Mesodermal cell (in vitro differentiated cells): ENCODE results near the gene RAPGEF1.

Experiments
- H3K27ac ChIP-seq: 2 replicates; pipeline ENCODE4 v1.7.0; 2013; ENCODE audit warnings: mild to moderate bottlenecking, low read depth, low read length, moderate library complexity; ENCODE audit not compliant: severe bottlenecking
- H3K36me3 ChIP-seq: 2 replicates; pipeline ENCODE4 v1.7.1; 2013; ENCODE audit warnings: mild to moderate bottlenecking, low read length, moderate library complexity; ENCODE audit not compliant: control insufficient read depth, insufficient read depth
- H3K4me1 ChIP-seq: one replicate; pipeline ENCODE4 v1.7.1; 2013; ENCODE audit warnings: mild to moderate bottlenecking, low read length; ENCODE audit not compliant: insufficient read depth, control insufficient read depth, poor library complexity, severe bottlenecking
- H3K4me3 ChIP-seq: 2 replicates; pipeline ENCODE4 v1.7.0; 2013; ENCODE audit warnings: low read length, control low read depth, mild to moderate bottlenecking; ENCODE audit not compliant: insufficient read depth, poor library complexity, severe bottlenecking; ENCODE audit errors: extremely low read depth
- H3K9me3 ChIP-seq: 2 replicates; pipeline ENCODE4 v1.7.1; 2013; ENCODE audit warnings: mild to moderate bottlenecking, low read length, moderate library complexity; ENCODE audit not compliant: control insufficient read depth
- WGBS, 2 experiments: methylation state at CpG; one replicate each; pipeline ENCODE4 v1.1.5; 2013; ENCODE audit warnings: missing lambda C conversion rate in 2 of 2; ENCODE audit not compliant: insufficient coverage in 2 of 2; 5-methylcytosine and 5-hydroxymethylcytosine counted together

Gene RAPGEF1

DNA sequence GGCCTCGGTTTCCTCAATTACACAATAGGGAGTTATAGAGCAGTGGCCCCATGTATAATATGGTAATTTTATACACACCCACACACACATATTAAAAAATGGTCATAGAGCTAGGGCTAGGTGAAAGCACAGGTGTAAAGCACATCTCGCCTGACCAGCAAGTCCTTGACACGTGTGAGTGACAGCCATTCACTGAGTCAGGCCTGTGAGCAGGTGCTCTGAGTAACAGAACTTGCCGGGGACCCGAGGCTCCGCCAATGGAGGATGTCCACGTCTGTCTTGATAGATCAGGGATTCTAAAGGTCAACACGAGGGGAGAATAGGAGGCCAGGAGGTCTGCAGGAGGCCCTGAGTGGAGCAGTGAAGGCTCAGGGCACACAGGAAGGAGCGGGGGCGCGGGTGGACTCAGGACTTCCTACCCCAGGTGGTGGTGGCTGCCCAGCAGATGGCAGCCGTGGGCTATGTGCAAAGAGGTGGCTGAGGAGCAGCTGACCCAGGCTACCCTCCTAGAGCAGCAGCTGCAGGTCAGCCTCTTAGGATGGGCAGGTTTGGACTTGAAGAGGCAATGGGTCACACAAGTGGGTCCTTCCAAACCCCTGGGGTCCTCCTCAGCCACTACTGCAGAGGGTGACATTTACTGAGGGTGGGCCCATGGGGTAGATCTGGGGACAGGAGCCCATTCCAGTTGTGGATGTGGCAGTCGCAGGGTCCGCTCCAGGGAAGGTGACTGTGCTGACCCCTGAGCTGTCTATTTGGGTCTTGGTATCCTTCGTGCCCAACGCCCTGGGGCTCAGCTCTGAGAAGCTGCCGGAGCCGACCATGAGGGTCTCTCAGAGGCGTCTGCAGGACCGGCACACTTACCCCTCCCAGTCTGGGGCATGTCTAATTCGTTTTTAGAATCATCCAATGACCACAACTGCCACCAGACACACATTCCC, 148.7 kb downstream of the RAPGEF1 start:
- H3K36me3 ChIP-seq, result peaks cover 70% of the 10 kb centered on the region
- 81 to 84% methylated on average over 19 to 20 of the region's 21 CpGs for WGBS, 2 experiments
- no peak overlapping the region for H3K4me3 ChIP-seq
- peaks cover 11% of the 10 kb centered on the region for H3K4me1 ChIP-seq
- no peak overlapping the region for H3K27ac ChIP-seq
- no peaks in the 10 kb centered on the region for H3K9me3 ChIP-seq

DNA sequence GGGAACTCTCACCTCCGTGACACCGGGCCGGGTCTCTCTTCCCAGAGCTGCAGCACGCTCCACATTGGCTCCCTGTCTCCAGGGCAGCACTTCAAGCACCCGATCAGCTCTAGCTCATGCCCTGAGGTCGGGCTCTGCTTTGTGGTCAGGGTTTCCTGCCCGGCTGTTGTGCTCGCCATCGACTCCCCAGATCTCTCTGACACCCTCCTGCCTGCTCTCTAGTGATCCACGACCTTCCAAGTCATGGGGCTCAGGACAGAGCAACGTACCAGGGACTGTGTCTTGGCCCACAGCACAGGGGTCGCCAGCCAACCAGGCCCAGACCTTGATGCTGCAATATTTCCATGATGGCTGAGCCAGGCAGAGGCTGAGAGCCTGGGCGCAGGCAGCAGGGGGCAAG, 149.4 kb downstream of the RAPGEF1 start:
- H3K4me3 ChIP-seq, result no peak overlapping the region
- WGBS, 2 experiments, result 92 to 95% methylated on average over 12 to 13 of the region's 13 CpGs
- no peak overlapping the region for H3K27ac ChIP-seq
- H3K4me1 ChIP-seq, result peaks cover 11% of the 10 kb centered on the region
- H3K9me3 ChIP-seq, result no peaks in the 10 kb centered on the region
- H3K36me3 ChIP-seq, result peaks cover 65% of the 10 kb centered on the region

DNA sequence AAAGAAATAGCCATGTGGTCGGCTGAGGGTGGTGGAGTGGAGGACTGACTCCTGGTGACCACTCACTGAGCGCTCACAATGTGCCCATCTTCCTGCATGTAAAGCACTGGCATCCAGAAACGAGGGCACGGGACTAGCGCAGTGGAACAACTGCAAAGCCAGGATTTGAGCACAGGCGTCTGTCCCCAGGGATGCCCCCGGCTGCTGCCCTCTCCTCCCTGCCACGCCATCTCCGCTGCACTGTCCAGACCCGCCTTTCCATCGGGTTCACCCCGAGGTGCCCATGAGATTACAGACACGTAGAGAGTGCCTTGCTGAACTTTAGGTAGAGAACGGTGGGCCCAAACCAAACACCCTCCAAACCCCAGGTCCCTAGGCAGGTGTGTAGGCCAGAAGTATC, 149.9 kb downstream of the RAPGEF1 start:
- 92 to 98% methylated on average over 9 to 10 of the region's 14 CpGs for WGBS, 2 experiments
- Histone ChIP-seq H3K4me1 (peaks cover 11% of the 10 kb centered on the region), H3K36me3 (peaks cover 65% of the 10 kb centered on the region), H3K4me3 (no peak overlapping the region), H3K9me3 (no peaks in the 10 kb centered on the region), H3K27ac (no peak overlapping the region)

DNA sequence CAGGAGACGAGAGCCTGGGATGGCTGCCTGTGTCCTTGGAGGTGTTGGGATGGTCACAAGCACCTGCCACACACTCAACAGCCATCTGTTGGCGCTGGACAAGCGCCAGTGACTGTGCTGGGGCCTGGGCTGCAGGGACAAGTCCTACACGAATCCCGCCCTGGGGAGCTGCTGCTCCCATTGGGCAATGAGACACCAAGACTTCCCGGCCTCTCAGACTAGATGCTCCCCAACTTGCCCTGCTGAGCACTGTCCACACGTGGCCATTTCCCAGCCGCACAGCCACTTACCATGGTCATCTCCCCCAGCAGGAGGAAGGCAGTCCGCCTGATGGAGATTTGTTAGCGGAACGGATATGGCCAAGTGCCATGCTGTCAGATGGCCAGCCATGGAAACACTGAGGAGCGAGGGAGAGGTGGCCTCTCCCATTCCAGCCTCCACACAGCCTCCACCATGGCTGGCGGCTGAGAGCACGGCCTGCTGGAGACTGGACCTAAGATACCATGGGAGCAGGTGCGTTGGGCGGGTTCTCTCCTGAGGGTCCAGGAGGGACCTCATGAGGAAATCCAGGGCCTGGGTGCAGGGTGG, 150.7 kb downstream of the RAPGEF1 start:
- WGBS, 2 experiments, result 95% methylated on average over 12 to 16 of the region's 16 CpGs
- H3K4me3 ChIP-seq, result no peak overlapping the region
- peaks cover 65% of the 10 kb centered on the region for H3K36me3 ChIP-seq
- peaks cover 11% of the 10 kb centered on the region for H3K4me1 ChIP-seq
- H3K9me3 ChIP-seq, result no peaks in the 10 kb centered on the region
- no peak overlapping the region for H3K27ac ChIP-seq

DNA sequence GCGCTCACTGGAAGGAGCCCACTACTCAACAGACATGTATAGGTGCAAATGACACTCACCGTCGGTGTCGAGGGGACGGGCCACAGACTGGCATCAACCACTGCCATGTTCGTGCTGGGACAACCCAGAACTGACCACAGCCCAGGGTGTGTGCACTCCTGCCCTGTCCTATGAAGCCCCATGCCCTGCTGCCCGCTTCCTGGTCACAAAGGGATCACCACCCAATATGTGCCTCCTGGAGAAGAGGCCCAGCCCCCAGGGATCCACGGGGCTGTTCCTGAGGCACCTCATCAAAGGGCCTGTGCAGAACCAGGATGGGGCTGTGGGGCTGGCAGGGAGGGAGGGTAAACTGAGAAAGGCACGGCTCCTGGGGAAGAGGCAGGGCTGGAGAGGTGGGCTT, 151.5 kb downstream of the RAPGEF1 start:
- Histone ChIP-seq H3K4me3 (no peak overlapping the region), H3K4me1 (peaks cover 11% of the 10 kb centered on the region), H3K9me3 (no peaks in the 10 kb centered on the region), H3K36me3 (peaks cover 67% of the 10 kb centered on the region), H3K27ac (no peak overlapping the region)
- WGBS, 2 experiments, result 97 to 98% methylated on average over 9 of the region's 9 CpGs

- Histone ChIP-seq H3K27ac (no peak overlapping the region), H3K4me1 (peaks cover 10% of the 10 kb centered on the region), H3K9me3 (no peaks in the 10 kb centered on the region), H3K36me3 (peaks cover 71% of the 10 kb centered on the region), H3K4me3 (no peak overlapping the region)
- 93 to 94% methylated on average over 13 to 14 of the region's 14 CpGs for WGBS, 2 experiments
Measured at GRCh38 chr9:131587906-131588305, 152.0 kb downstream of the RAPGEF1 start.

GRCh38 chr9:131587331-131587730, 152.5 kb downstream of the RAPGEF1 start:
- peaks cover 7% of the 10 kb centered on the region for H3K4me1 ChIP-seq
- 99 to 100% methylated on average over 3 to 8 of the region's 9 CpGs for WGBS, 2 experiments
- H3K27ac ChIP-seq, result no peak overlapping the region
- H3K36me3 ChIP-seq, result peaks cover 77% of the 10 kb centered on the region
- H3K4me3 ChIP-seq, result no peak overlapping the region
- H3K9me3 ChIP-seq, result no peaks in the 10 kb centered on the region

GRCh38 chr9:131585375-131585774, 154.5 kb downstream of the RAPGEF1 start:
- H3K27ac ChIP-seq, result no peak overlapping the region
- no peak overlapping the region for H3K4me3 ChIP-seq
- 90 to 94% methylated on average over 6 of the region's 8 CpGs for WGBS, 2 experiments
- no peaks in the 10 kb centered on the region for H3K9me3 ChIP-seq
- peaks cover 74% of the 10 kb centered on the region for H3K36me3 ChIP-seq
- H3K4me1 ChIP-seq, result no peaks in the 10 kb centered on the region

DNA sequence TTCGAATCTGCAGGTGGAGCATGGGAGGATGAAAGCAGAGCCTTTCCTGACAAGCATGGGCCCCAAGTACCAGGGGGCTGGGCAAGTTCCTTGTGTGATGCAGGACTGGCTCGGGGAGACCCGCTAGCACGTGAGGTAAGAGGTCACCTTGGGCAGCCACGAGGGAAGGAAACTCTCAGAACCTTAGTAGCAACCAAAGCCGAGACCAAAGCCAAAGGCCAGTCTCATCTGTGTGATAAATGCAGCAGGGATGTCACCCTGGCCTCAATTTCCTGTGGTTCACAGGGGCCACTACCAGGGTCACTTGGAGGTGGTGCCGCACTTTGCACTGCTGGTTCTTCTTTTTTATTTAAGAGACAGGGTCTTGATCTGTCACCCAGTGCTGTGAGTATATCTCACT, 155.0 kb downstream of the RAPGEF1 start:
- Histone ChIP-seq H3K9me3 (no peaks in the 10 kb centered on the region), H3K36me3 (peaks cover 76% of the 10 kb centered on the region), H3K4me1 (no peaks in the 10 kb centered on the region), H3K4me3 (no peak overlapping the region), H3K27ac (no peak overlapping the region)
- 93 to 95% methylated on average over 7 of the region's 7 CpGs for WGBS, 2 experiments

DNA sequence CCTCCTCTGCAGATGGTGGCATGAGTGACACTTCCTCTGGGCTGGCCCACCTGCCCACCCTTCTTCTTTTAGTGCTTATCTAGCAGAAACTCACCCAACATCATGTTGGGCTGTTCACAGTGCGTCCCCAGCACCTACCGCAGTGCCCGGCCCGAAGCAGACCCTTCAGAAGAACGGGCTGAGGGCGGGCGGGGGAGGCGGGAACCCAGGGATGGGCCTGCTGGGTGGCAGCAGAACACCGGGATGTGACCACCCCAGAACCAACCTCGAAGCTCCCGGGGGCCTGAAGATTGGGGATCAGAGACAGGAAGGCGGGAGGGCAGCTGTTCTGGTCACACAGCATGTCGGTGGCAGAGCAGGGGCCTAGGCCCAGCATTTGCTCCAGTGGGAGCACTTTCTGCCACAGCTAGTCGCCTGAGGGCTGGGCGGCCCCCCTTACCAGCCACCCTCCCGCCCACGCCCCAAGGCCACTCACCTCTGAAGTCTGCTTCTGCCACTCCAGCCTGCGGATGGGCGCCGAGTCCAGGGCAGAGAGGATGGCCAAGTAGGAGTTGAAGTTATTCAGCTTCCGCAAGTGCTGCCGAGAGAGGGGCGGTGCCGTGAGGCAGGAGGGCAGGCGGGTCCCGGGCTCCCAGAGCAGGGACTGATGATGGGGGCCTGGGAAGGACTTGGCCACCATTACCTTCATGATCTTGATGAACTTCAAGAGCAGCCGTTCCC, 155.9 kb downstream of the RAPGEF1 start:
- no peak overlapping the region for H3K4me3 ChIP-seq
- no peaks in the 10 kb centered on the region for H3K9me3 ChIP-seq
- peaks cover 76% of the 10 kb centered on the region for H3K36me3 ChIP-seq
- 96 to 98% methylated on average over 25 to 27 of the region's 27 CpGs for WGBS, 2 experiments
- no peaks in the 10 kb centered on the region for H3K4me1 ChIP-seq
- H3K27ac ChIP-seq, result no peak overlapping the region
